ENCODE measurements around the gene CYTH1. TPM values are rescaled to one million over a fixed set of nuclear protein-coding genes. Genes with fewer than 3 reads are reported as not detected.

CYTH1 gene
- total RNA-seq, 1 experiment from 2014 or later = 9.6 TPM

GRCh38 chr17:78709119-78709681, 72.9 kb downstream of the CYTH1 start:
- no peak for DNase-seq

GRCh38 chr17:78708510-78708973, 73.5 kb downstream of the CYTH1 start:
- Histone ChIP-seq H3K9ac (ENCODE audit: low read length) (no peak overlapping the region), H3K27me3 (ENCODE audit: low read length) (no peaks in the 10 kb centered on the region), H4K20me1 (ENCODE audit: insufficient read depth, low read depth, low read length) (0 out of 2 replicates have a peak, but pooled peaks cover 2% of the 10 kb centered on the region), H3K4me1 (ENCODE audit: low read length) (peaks cover 33% of the 10 kb centered on the region), H3K27ac (ENCODE audit: low read length) (no peak overlapping the region), H3K9me2 (replicated peaks; ENCODE audit: insufficient read depth, low read length) (no peaks in the 10 kb centered on the region), H2AFZ (ENCODE audit: low read length) (no peak overlapping the region), H3K9me3 (ENCODE audit: low read length) (no peaks in the 10 kb centered on the region), H3K36me3 (ENCODE audit: insufficient read depth, low read length) (no peaks in the 10 kb centered on the region), H3K4me2 (ENCODE audit: low read depth, low read length, poor library complexity, severe bottlenecking) (peak overlapping the region; percentile 11), H3K79me2 (ENCODE audit: low read length) (no peaks in the 10 kb centered on the region), H3K4me3 (ENCODE audit: low read length) (no peak overlapping the region)
- DNase-seq = peak; percentile 91

More at GRCh38 chr17:78709119-78709681, 72.9 kb downstream of the CYTH1 start:
- Histone ChIP-seq H3K4me2 (ENCODE audit: low read depth, low read length, poor library complexity, severe bottlenecking) (no peak overlapping the region), H3K79me2 (ENCODE audit: low read length) (no peaks in the 10 kb centered on the region), H3K9me3 (ENCODE audit: low read length) (no peaks in the 10 kb centered on the region), H3K27ac (ENCODE audit: low read length) (no peak overlapping the region), H3K4me3 (ENCODE audit: low read length) (no peak overlapping the region), H3K9ac (ENCODE audit: low read length) (no peak overlapping the region), H3K36me3 (ENCODE audit: insufficient read depth, low read length) (no peaks in the 10 kb centered on the region), H2AFZ (ENCODE audit: low read length) (no peak overlapping the region), H3K27me3 (ENCODE audit: low read length) (no peaks in the 10 kb centered on the region), H3K4me1 (ENCODE audit: low read length) (peaks cover 33% of the 10 kb centered on the region), H4K20me1 (ENCODE audit: insufficient read depth, low read depth, low read length) (peaks cover 2% of the 10 kb centered on the region; the same call in 1 of the 2 replicates), H3K9me2 (replicated peaks; ENCODE audit: insufficient read depth, low read length) (no peaks in the 10 kb centered on the region)

GRCh38 chr17:78707923-78708322, 74.2 kb downstream of the CYTH1 start:
- Histone ChIP-seq H3K27ac (ENCODE audit: low read length) (no peak overlapping the region), H3K4me2 (ENCODE audit: low read depth, low read length, poor library complexity, severe bottlenecking) (peak overlapping the region; percentile 11), H4K20me1 (ENCODE audit: insufficient read depth, low read depth, low read length) (0 out of 2 replicates have a peak, but pooled peaks cover 2% of the 10 kb centered on the region), H3K9me2 (replicated peaks; ENCODE audit: insufficient read depth, low read length) (no peaks in the 10 kb centered on the region), H3K4me3 (ENCODE audit: low read length) (no peak overlapping the region), H2AFZ (ENCODE audit: low read length) (no peak overlapping the region), H3K27me3 (ENCODE audit: low read length) (no peaks in the 10 kb centered on the region), H3K79me2 (ENCODE audit: low read length) (no peaks in the 10 kb centered on the region), H3K9ac (ENCODE audit: low read length) (no peak overlapping the region), H3K9me3 (ENCODE audit: low read length) (no peaks in the 10 kb centered on the region), H3K4me1 (ENCODE audit: low read length) (peaks cover 33% of the 10 kb centered on the region), H3K36me3 (ENCODE audit: insufficient read depth, low read length) (no peaks in the 10 kb centered on the region)
- no peak for DNase-seq

GRCh38 chr17:78707016-78707415, 75.1 kb downstream of the CYTH1 start:
- DNase-seq = no peak
- Histone ChIP-seq H3K4me1 (ENCODE audit: low read length) (peaks cover 33% of the 10 kb centered on the region), H3K27ac (ENCODE audit: low read length) (peak overlapping the region; percentile 76), H2AFZ (ENCODE audit: low read length) (0 out of 2 replicates have a peak overlapping the region, but pooled peaks have one; percentile 31), H3K9ac (ENCODE audit: low read length) (no peak overlapping the region), H3K79me2 (ENCODE audit: low read length) (no peaks in the 10 kb centered on the region), H4K20me1 (ENCODE audit: insufficient read depth, low read depth, low read length) (0 out of 2 replicates have a peak, but pooled peaks cover 2% of the 10 kb centered on the region), H3K36me3 (ENCODE audit: insufficient read depth, low read length) (no peaks in the 10 kb centered on the region), H3K9me2 (replicated peaks; ENCODE audit: insufficient read depth, low read length) (no peaks in the 10 kb centered on the region), H3K4me3 (ENCODE audit: low read length) (no peak overlapping the region), H3K27me3 (ENCODE audit: low read length) (no peaks in the 10 kb centered on the region), H3K9me3 (ENCODE audit: low read length) (no peaks in the 10 kb centered on the region), H3K4me2 (ENCODE audit: low read depth, low read length, poor library complexity, severe bottlenecking) (peak overlapping the region; percentile 77)

GRCh38 chr17:78706271-78706915, 75.7 kb downstream of the CYTH1 start:
- DNase-seq = peak; percentile 84
- Histone ChIP-seq H3K9me2 (replicated peaks; ENCODE audit: insufficient read depth, low read length) (no peaks in the 10 kb centered on the region), H3K27ac (ENCODE audit: low read length) (peak overlapping the region; percentile 76), H3K79me2 (ENCODE audit: low read length) (no peaks in the 10 kb centered on the region), H2AFZ (ENCODE audit: low read length) (peak overlapping the region; percentile 31), H3K27me3 (ENCODE audit: low read length) (no peaks in the 10 kb centered on the region), H3K9me3 (ENCODE audit: low read length) (no peaks in the 10 kb centered on the region), H3K4me3 (ENCODE audit: low read length) (peak overlapping the region; percentile 53), H4K20me1 (ENCODE audit: insufficient read depth, low read depth, low read length) (0 out of 2 replicates have a peak, but pooled peaks cover 2% of the 10 kb centered on the region), H3K4me2 (ENCODE audit: low read depth, low read length, poor library complexity, severe bottlenecking) (peak overlapping the region; percentile 77), H3K4me1 (ENCODE audit: low read length) (peaks cover 33% of the 10 kb centered on the region), H3K9ac (ENCODE audit: low read length) (peak overlapping the region; percentile 37), H3K36me3 (ENCODE audit: insufficient read depth, low read length) (no peaks in the 10 kb centered on the region)

- H3K9ac ChIP-seq (ENCODE audit: low read length) = no peak overlapping the region
- no peak for DNase-seq
- H3K27ac ChIP-seq (ENCODE audit: low read length) = no peak overlapping the region
- no peaks in the 10 kb centered on the region for H3K9me2 ChIP-seq (replicated peaks; ENCODE audit: insufficient read depth, low read length)
- H3K27me3 ChIP-seq (ENCODE audit: low read length) = no peaks in the 10 kb centered on the region
- 0 out of 2 replicates have a peak, but pooled peaks cover 2% of the 10 kb centered on the region for H4K20me1 ChIP-seq (ENCODE audit: insufficient read depth, low read depth, low read length)
- peaks cover 33% of the 10 kb centered on the region for H3K4me1 ChIP-seq (ENCODE audit: low read length)
- no peak overlapping the region for H2AFZ ChIP-seq (ENCODE audit: low read length)
- no peaks in the 10 kb centered on the region for H3K36me3 ChIP-seq (ENCODE audit: insufficient read depth, low read length)
- H3K79me2 ChIP-seq (ENCODE audit: low read length) = no peaks in the 10 kb centered on the region
- no peaks in the 10 kb centered on the region for H3K9me3 ChIP-seq (ENCODE audit: low read length)
- H3K4me3 ChIP-seq (ENCODE audit: low read length) = no peak overlapping the region
- H3K4me2 ChIP-seq (ENCODE audit: low read depth, low read length, poor library complexity, severe bottlenecking) = peak overlapping the region; percentile 77
These were observed 77.0 kb downstream of the CYTH1 start for GRCh38 chr17:78705071-78705470.

- H3K36me3 ChIP-seq (ENCODE audit: insufficient read depth, low read length) = no peaks in the 10 kb centered on the region
- H3K9me3 ChIP-seq (ENCODE audit: low read length) = no peaks in the 10 kb centered on the region
- H3K4me2 ChIP-seq (ENCODE audit: low read depth, low read length, poor library complexity, severe bottlenecking) = no peak overlapping the region
- H3K27ac ChIP-seq (ENCODE audit: low read length) = no peak overlapping the region
- H3K27me3 ChIP-seq (ENCODE audit: low read length) = no peaks in the 10 kb centered on the region
- no peaks in the 10 kb centered on the region for H3K9me2 ChIP-seq (replicated peaks; ENCODE audit: insufficient read depth, low read length)
- peaks cover 33% of the 10 kb centered on the region for H3K4me1 ChIP-seq (ENCODE audit: low read length)
- H2AFZ ChIP-seq (ENCODE audit: low read length) = no peak overlapping the region
- DNase-seq = no peak
- H3K9ac ChIP-seq (ENCODE audit: low read length) = no peak overlapping the region
- H3K79me2 ChIP-seq (ENCODE audit: low read length) = no peaks in the 10 kb centered on the region
- H4K20me1 ChIP-seq (ENCODE audit: insufficient read depth, low read depth, low read length) = no peaks in the 10 kb centered on the region
- H3K4me3 ChIP-seq (ENCODE audit: low read length) = no peak overlapping the region
These were observed 77.5 kb downstream of the CYTH1 start for GRCh38 chr17:78704594-78704993.

- no peaks in the 10 kb centered on the region for H3K79me2 ChIP-seq (ENCODE audit: low read length)
- H2AFZ ChIP-seq (ENCODE audit: low read length) = 0 out of 2 replicates have a peak overlapping the region, but pooled peaks have one; percentile 23
- H3K4me2 ChIP-seq (ENCODE audit: low read depth, low read length, poor library complexity, severe bottlenecking) = peak overlapping the region; percentile 63
- no peaks in the 10 kb centered on the region for H3K9me2 ChIP-seq (replicated peaks; ENCODE audit: insufficient read depth, low read length)
- H3K9me3 ChIP-seq (ENCODE audit: low read length) = no peaks in the 10 kb centered on the region
- peak; percentile 78 for DNase-seq
- H3K4me1 ChIP-seq (ENCODE audit: low read length) = peaks cover 54% of the 10 kb centered on the region
- H3K27me3 ChIP-seq (ENCODE audit: low read length) = no peaks in the 10 kb centered on the region
- no peaks in the 10 kb centered on the region for H4K20me1 ChIP-seq (ENCODE audit: insufficient read depth, low read depth, low read length)
- H3K27ac ChIP-seq (ENCODE audit: low read length) = peak overlapping the region; percentile 91
- no peaks in the 10 kb centered on the region for H3K36me3 ChIP-seq (ENCODE audit: insufficient read depth, low read length)
- peak overlapping the region; percentile 36 for H3K4me3 ChIP-seq (ENCODE audit: low read length)
- peak overlapping the region; percentile 32 for H3K9ac ChIP-seq (ENCODE audit: low read length)
These were observed 84.3 kb downstream of the CYTH1 start for GRCh38 chr17:78697554-78698343.

Measured in Karpas-422 (cell line).